H1 (cell line): Measurements from ENCODE around the gene RFC3. TPM values are rescaled to one million over a fixed set of nuclear protein-coding genes. Genes with fewer than 3 reads are reported as not detected.

ENCODE experiments used
- CTCF ChIA-PET: fragments of 300-600 bp; sonication (Branson Sonifier 250); formaldehyde crosslinking; loops from one replicate; lab custom pipeline; 2021; ENCODE audit not compliant: partially characterized antibody; lab: Charles Lee
- POLR2A ChIA-PET: fragments of 300-600 bp; sonication (Branson Sonifier 250); formaldehyde crosslinking; loops from one replicate; lab custom pipeline; 2021; ENCODE audit warnings: inconsistent platforms; ENCODE audit not compliant: partially characterized antibody; lab: Charles Lee
- DNase-seq, 2 experiments: peaks; one replicate each; pipeline versions ENCODE4 v3.0.0 to v3.0.0-alpha.2; 2010 to 2022; ENCODE audit warnings: low spot score in 2 of 2, low read depth in 1 of 2, mixed read lengths in 1 of 2
- FAIRE-seq: peaks from 2 replicates; lab custom pipeline; 2011; peaks lifted over from hg19 to GRCh38; lab: Jason Lieb, UNC
- H2AFZ ChIP-seq: 2 replicates; pipeline ENCODE4 v1.8.1; 2012; ENCODE audit warnings: low read length, inconsistent platforms
- H2AK5ac ChIP-seq: 2 replicates; pipeline ENCODE4 v1.6.1; 2013; ENCODE audit warnings: low read depth, low read length
- H2BK120ac ChIP-seq: replicated peaks from 2 replicates; pipeline ENCODE3; 2013; ENCODE audit warnings: low read depth, low read length, inconsistent platforms
- H2BK12ac ChIP-seq: 2 replicates; pipeline ENCODE4 v1.6.1; 2013; ENCODE audit warnings: low read depth, low read length
- H2BK15ac ChIP-seq: 2 replicates; pipeline ENCODE4 v1.6.1; 2013; ENCODE audit warnings: low read length
- H2BK20ac ChIP-seq: 2 replicates; pipeline ENCODE4 v1.6.1; 2013; ENCODE audit warnings: low read length
- H2BK5ac ChIP-seq: 2 replicates; pipeline ENCODE4 v1.6.1; 2013; ENCODE audit warnings: low read depth, low read length
- H3K14ac ChIP-seq: 2 replicates; pipeline ENCODE4 v1.6.1; 2013; ENCODE audit warnings: inconsistent platforms; ENCODE audit not compliant: insufficient read length
- H3K18ac ChIP-seq: 2 replicates; pipeline ENCODE4 v1.6.1; 2013; ENCODE audit warnings: low read length; ENCODE audit errors: extremely low read depth
- H3K23ac ChIP-seq: 2 replicates; pipeline ENCODE4 v1.6.1; 2013; ENCODE audit warnings: inconsistent platforms; ENCODE audit not compliant: insufficient read length
- H3K23me2 ChIP-seq: 2 replicates; pipeline ENCODE4 v1.6.1; 2013; ENCODE audit warnings: low read depth, low read length
- H3K27ac ChIP-seq: 2 replicates; pipeline ENCODE4 v1.6.1; 2011; ENCODE audit warnings: low read depth, low read length, inconsistent platforms
- H3K27me3 ChIP-seq, 4 experiments: replicated peaks in 1 of 4; 1 replicate in 1 of 4; 2 replicates in 3 of 4; pipeline versions ENCODE4 v1.6.1 to v1.8.1; 2011 to 2013; ENCODE audit warnings: low read length in 3 of 4, mild to moderate bottlenecking in 3 of 4, inconsistent platforms in 2 of 4, mixed read lengths in 2 of 4, moderate library complexity in 1 of 4; ENCODE audit not compliant: control insufficient read depth in 3 of 4, insufficient read depth in 3 of 4; ENCODE audit errors: extremely low read depth in 1 of 4
- H3K36me3 ChIP-seq, 4 experiments: 2 replicates each; pipeline versions ENCODE4 v1.6.1 to v1.8.1; 2011 to 2013; ENCODE audit warnings: mild to moderate bottlenecking in 4 of 4, low read length in 3 of 4, moderate library complexity in 2 of 4, control low read depth in 1 of 4, inconsistent platforms in 1 of 4; ENCODE audit not compliant: insufficient read depth in 4 of 4, control insufficient read depth in 2 of 4
- H3K4ac ChIP-seq: replicated peaks from 2 replicates; pipeline ENCODE3; 2013; ENCODE audit warnings: low read length, low read depth, mixed read lengths, inconsistent platforms; ENCODE audit not compliant: insufficient read length
- H3K4me1 ChIP-seq, 4 experiments: replicated peaks in 1 of 4; 1 replicate in 1 of 4; 2 replicates in 3 of 4; pipeline versions ENCODE4 v1.6.1 to v1.8.1; 2011 to 2013; ENCODE audit warnings: low read length in 3 of 4, inconsistent platforms in 2 of 4, mixed read lengths in 1 of 4; ENCODE audit not compliant: insufficient read depth in 4 of 4, control insufficient read depth in 3 of 4
- H3K4me2 ChIP-seq, 2 experiments: 2 replicates each; pipeline versions ENCODE4 v1.6.1 to v1.8.1; 2011 to 2013; ENCODE audit warnings: low read depth in 2 of 2, low read length in 2 of 2, control low read depth in 1 of 2, inconsistent platforms in 1 of 2, mild to moderate bottlenecking in 1 of 2; ENCODE audit not compliant: insufficient read depth in 1 of 2
- H3K4me3 ChIP-seq, 4 experiments: fragments of 200-600, 300-600 bp in 1 of 4; sonication (generic), shearing (Covaris generic), sonication (Bioruptor Twin) in 1 of 4; 2 replicates each; pipeline versions ENCODE4 v1.5.1 to v1.8.1; 2011 to 2016; ENCODE audit warnings: low read length in 4 of 4, low read depth in 3 of 4, control low read depth in 2 of 4, inconsistent platforms in 2 of 4, mild to moderate bottlenecking in 2 of 4, mixed read lengths in 1 of 4, moderate library complexity in 1 of 4; ENCODE audit not compliant: insufficient read depth in 2 of 4; ENCODE audit errors: extremely low read depth in 1 of 4
- H3K56ac ChIP-seq: replicated peaks from 2 replicates; pipeline ENCODE3; 2013; ENCODE audit warnings: low read depth, mild to moderate bottlenecking, mixed read lengths, low read length, inconsistent platforms; ENCODE audit not compliant: insufficient read length
- H3K79me1 ChIP-seq: 2 replicates; pipeline ENCODE4 v1.6.1; 2013; ENCODE audit warnings: low read depth, low read length, control low read depth
- H3K79me2 ChIP-seq, 2 experiments: 2 replicates each; pipeline versions ENCODE4 v1.6.1 to v1.8.1; 2012 to 2013; ENCODE audit warnings: low read length in 2 of 2, mild to moderate bottlenecking in 2 of 2, inconsistent platforms in 1 of 2; ENCODE audit not compliant: insufficient read depth in 2 of 2, control insufficient read depth in 1 of 2
- H3K9ac ChIP-seq, 4 experiments: replicated peaks in 1 of 4; 1 replicate in 1 of 4; 2 replicates in 3 of 4; pipeline versions ENCODE4 v1.6.1 to v1.8.1; 2011 to 2013; ENCODE audit warnings: low read depth in 3 of 4, low read length in 3 of 4, control low read depth in 2 of 4, mild to moderate bottlenecking in 2 of 4, moderate library complexity in 2 of 4, inconsistent platforms in 1 of 4; ENCODE audit errors: extremely low read depth in 1 of 4
- H3K9me3 ChIP-seq, 2 experiments: 2 replicates each; pipeline versions ENCODE4 v1.6.1 to v1.8.1; 2012 to 2013; ENCODE audit warnings: mild to moderate bottlenecking in 2 of 2, moderate library complexity in 2 of 2, control low read depth in 1 of 2, inconsistent platforms in 1 of 2, low read depth in 1 of 2, low read length in 1 of 2, mixed read lengths in 1 of 2; ENCODE audit not compliant: insufficient read depth in 2 of 2
- H4K20me1 ChIP-seq, 2 experiments: replicated peaks in 1 of 2; 2 replicates each; pipeline versions ENCODE3 to v1.8.1; 2011 to 2013; ENCODE audit warnings: inconsistent platforms in 2 of 2, low read length in 2 of 2, mild to moderate bottlenecking in 1 of 2; ENCODE audit not compliant: insufficient read depth in 2 of 2, control insufficient read depth in 1 of 2
- H4K5ac ChIP-seq: 2 replicates; pipeline ENCODE4 v1.6.1; 2013; ENCODE audit warnings: low read length, low read depth, mixed read lengths, inconsistent platforms; ENCODE audit not compliant: insufficient read length
- H4K8ac ChIP-seq: 2 replicates; pipeline ENCODE4 v1.8.0; 2013; ENCODE audit warnings: mild to moderate bottlenecking, moderate library complexity, low read length, inconsistent platforms; ENCODE audit not compliant: insufficient read depth; ENCODE audit errors: extremely low read depth
- H4K91ac ChIP-seq: replicated peaks from 2 replicates; pipeline ENCODE3; 2013; ENCODE audit warnings: low read length, mixed read lengths, inconsistent platforms; ENCODE audit not compliant: insufficient read length
- BCL11A ChIP-seq, 2 experiments: IDR thresholded peaks; one replicate each; pipeline ENCODE4 v1.6.1; 2011; ENCODE audit warnings: low read depth in 2 of 2, low read length in 2 of 2, mild to moderate bottlenecking in 2 of 2
- CBX5 ChIP-seq: fragments of 300-800, 300-1000 bp; sonication (generic); IDR thresholded peaks from 2 replicates; pipeline ENCODE4 v1.7.1; 2016; ENCODE audit warnings: antibody characterized with exemption, low read length, low read depth
- CBX8 ChIP-seq: fragments of 300-800, 300-1000 bp; sonication (generic); IDR thresholded peaks from 2 replicates; pipeline ENCODE4 v1.7.1; 2016; ENCODE audit warnings: low read depth, low read length, borderline replicate concordance
- FOSL1 ChIP-seq: IDR thresholded peaks from 2 replicates; pipeline ENCODE4 v1.6.1; 2011; ENCODE audit warnings: mild to moderate bottlenecking, low read depth, low read length, moderate library complexity; ENCODE audit not compliant: insufficient read depth
- GABPA ChIP-seq: IDR thresholded peaks from 2 replicates; pipeline ENCODE4 v1.6.1; 2011; ENCODE audit warnings: mild to moderate bottlenecking, low read length, moderate library complexity, borderline replicate concordance; ENCODE audit not compliant: insufficient read depth
- PHF8 ChIP-seq: fragments of 200-600 bp; sonication (generic); conservative IDR thresholded peaks from 2 replicates; pipeline ENCODE4 v1.7.1; 2012; ENCODE audit warnings: low read depth, mild to moderate bottlenecking, inconsistent platforms, low read length, moderate library complexity
- POLR2A ChIP-seq, 2 experiments: IDR thresholded peaks; 1 replicate in 1 of 2; 2 replicates in 1 of 2; pipeline ENCODE4 v1.6.1; 2011; ENCODE audit warnings: low read depth in 2 of 2, low read length in 2 of 2, mild to moderate bottlenecking in 2 of 2; ENCODE audit errors: control extremely low read depth in 1 of 2
- POLR2AphosphoS5 ChIP-seq: IDR thresholded peaks from 2 replicates; pipeline ENCODE4 v1.6.1; 2011; ENCODE audit warnings: low read depth, low read length
- RBBP5 ChIP-seq: IDR thresholded peaks from 2 replicates; pipeline ENCODE4 v1.7.1; 2012; ENCODE audit warnings: low read depth, mild to moderate bottlenecking, inconsistent platforms, low read length, moderate library complexity, borderline replicate concordance
- RNF2 ChIP-seq: fragments of 200-900, 300-1000 bp; sonication (generic); IDR thresholded peaks from 2 replicates; pipeline ENCODE4 v1.7.1; 2016; ENCODE audit warnings: borderline replicate concordance, low read depth, mild to moderate bottlenecking, antibody characterized with exemption, low read length; ENCODE audit not compliant: poor library complexity, severe bottlenecking; ENCODE audit errors: missing control alignments
- SIX5 ChIP-seq: IDR thresholded peaks from 2 replicates; pipeline ENCODE4 v1.6.1; 2011; ENCODE audit warnings: mild to moderate bottlenecking, low read depth, low read length
- SP2 ChIP-seq: IDR thresholded peaks from 2 replicates; pipeline ENCODE4 v1.6.1; 2012; ENCODE audit warnings: mild to moderate bottlenecking, low read length, inconsistent platforms
- SUZ12 ChIP-seq: fragments of 200-600 bp; sonication (generic); IDR thresholded peaks from 2 replicates; pipeline ENCODE4 v1.6.1; 2012; ENCODE audit warnings: mild to moderate bottlenecking, inconsistent platforms, low read length, moderate library complexity, mixed read lengths
- TCF12 ChIP-seq: IDR thresholded peaks from 2 replicates; pipeline ENCODE4 v1.6.1; 2011; ENCODE audit warnings: low read depth, mild to moderate bottlenecking, low read length
- polyA plus RNA-seq, 7 experiments: library from polyadenylated mRNA; depleted of rRNA in 3 of 7; stranded (reverse) in 5 of 7; unstranded in 2 of 7; fragments of >200 nt in 5 of 7; fragments of 200-250 nt in 2 of 7; gene quantifications; 1 replicate in 5 of 7; 2 replicates in 1 of 7; 4 replicates in 1 of 7; pipeline versions ENCODE4 v1.2.1 to v1.2.3, GENCODE V29; 2011 to 2013; ENCODE audit warnings: missing spikeins in 2 of 7, mixed read lengths in 2 of 7
- total RNA-seq: library from RNA; stranded (reverse); fragmentation: NEBNext Ultra II Directional; extraction: Animal tissue kit (Norgen Biotek cat#: 25700); gene quantifications from 2 replicates; pipeline ENCODE4 v1.2.1, GENCODE V29; 2021

The RFC3 gene
- total and polyA plus RNA-seq, 2 of the 8 experiments (the other 6 are each of a cell fraction or from before 2014, with no cell fraction given), result 26.4 to 45.6 TPM

DNA sequence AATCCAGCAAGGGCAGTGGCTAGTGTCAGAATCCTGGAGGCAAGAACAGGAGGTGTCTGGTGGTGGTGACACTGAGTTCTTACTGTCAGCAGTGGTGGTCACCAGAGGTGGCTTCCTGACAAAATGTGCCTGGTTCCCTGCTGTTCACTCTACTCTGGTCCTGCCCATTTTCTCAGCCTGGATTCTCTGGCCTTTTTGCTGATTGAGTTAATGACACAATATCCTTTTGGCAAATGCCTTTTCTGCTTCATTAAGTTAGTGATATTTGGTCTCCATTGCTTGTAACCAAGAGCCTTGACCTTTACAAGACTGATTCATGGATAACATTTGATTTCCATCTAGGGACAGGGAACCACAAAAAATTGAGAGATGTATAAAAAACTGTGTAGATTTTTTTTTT is 51.1 kb downstream of the RFC3 start:
- H3K9me3 ChIP-seq, result no peaks in the 10 kb centered on the region
- peaks cover 0 to 3% (median 0%) of the 10 kb centered on the region in 4 experiments; a peak in 2 of 8 replicates for H3K36me3 ChIP-seq
- no peak overlapping the region for H3K9ac ChIP-seq
- H3K18ac ChIP-seq, result no peak overlapping the region
- no peak overlapping the region for H2BK120ac ChIP-seq
- no peak overlapping the region for H3K56ac ChIP-seq
- no peak overlapping the region for H3K14ac ChIP-seq
- H2BK20ac ChIP-seq, result no peak overlapping the region
- CTCF ChIA-PET, result no interaction called here
- no peaks in the 10 kb centered on the region for H3K79me1 ChIP-seq
- no peak overlapping the region for H3K27ac ChIP-seq
- no peaks in the 10 kb centered on the region for H3K4me1 ChIP-seq
- no peaks in the 10 kb centered on the region for H3K23me2 ChIP-seq
- no peak overlapping the region for H3K4me2 ChIP-seq
- no peak overlapping the region for H4K91ac ChIP-seq
- no peak overlapping the region for H3K23ac ChIP-seq
- H2BK12ac ChIP-seq, result no peak overlapping the region
- POLR2A ChIA-PET, result no interaction called here
- H2AFZ ChIP-seq, result no peak overlapping the region
- no peak overlapping the region for H4K5ac ChIP-seq
- H3K79me2 ChIP-seq, result no peaks in the 10 kb centered on the region
- FAIRE-seq, result no peak
- no peaks in the 10 kb centered on the region for H4K20me1 ChIP-seq
- no peak for DNase-seq
- H2BK5ac ChIP-seq, result no peak overlapping the region
- H3K4me3 ChIP-seq, result no peak overlapping the region
- no peak overlapping the region for H2BK15ac ChIP-seq
- no peaks in the 10 kb centered on the region for H3K27me3 ChIP-seq
- H3K4ac ChIP-seq, result no peak overlapping the region
- H2AK5ac ChIP-seq, result no peak overlapping the region
- H4K8ac ChIP-seq, result no peak overlapping the region
- TF ChIP-seq POLR2A (IDR thresholded peaks at IDR 0.05; ENCODE audit: control extremely low read depth in 1 of 2, low read depth in 2 of 2, low read length in 2 of 2), result no peak
- TF ChIP-seq SP2, result no peak
- no peak for TF ChIP-seq SUZ12
- TF ChIP-seq BCL11A (IDR thresholded peaks at IDR 0.05; ENCODE audit: low read depth in 2 of 2, low read length in 2 of 2), result no peak
- TF ChIP-seq GABPA, result no peak
- TF ChIP-seq CBX5, result no peak
- no peak for TF ChIP-seq CBX8
- TF ChIP-seq POLR2AphosphoS5, result no peak
- TF ChIP-seq SIX5, result no peak
- no peak for TF ChIP-seq PHF8
- no peak for TF ChIP-seq RNF2
- TF ChIP-seq TCF12, result no peak
- no peak for TF ChIP-seq RBBP5
- TF ChIP-seq FOSL1, result no peak
